Activated naive CD8-positive, alpha-beta T cell treated with anti-CD3 and anti-CD28 coated beads, Interleukin-2, amount 50 U/mL, for 24 hours (primary cell): Measurements from ENCODE around the gene PGAP1.

Experiments used
- ATAC-seq: fragments of 150-1000 bp; cut with Tn5 transposase; one replicate; pipeline ENCODE4 v1.10.0; 2021
- DNase-seq: peaks from one replicate; pipeline ENCODE4 v3.0.0; 2021
- H3K27ac Mint-ChIP-seq: one replicate; pipeline ENCODE4 v1.8.0; 2021; ENCODE audit warnings: mild to moderate bottlenecking, mixed read lengths
- H3K27me3 Mint-ChIP-seq: one replicate; pipeline ENCODE4 v1.8.0; 2021; ENCODE audit warnings: mixed read lengths
- H3K36me3 Mint-ChIP-seq: one replicate; pipeline ENCODE4 v1.8.0; 2021; ENCODE audit warnings: low read depth, mixed read lengths
- H3K4me1 Mint-ChIP-seq: one replicate; pipeline ENCODE4 v1.8.0; 2021; ENCODE audit warnings: mixed read lengths
- H3K4me3 Mint-ChIP-seq: one replicate; pipeline ENCODE4 v1.8.0; 2021; ENCODE audit warnings: mild to moderate bottlenecking, moderate library complexity, mixed read lengths
- H3K9me3 Mint-ChIP-seq: one replicate; pipeline ENCODE4 v1.8.0; 2021; ENCODE audit warnings: mixed read lengths

PGAP1 gene, protein sequence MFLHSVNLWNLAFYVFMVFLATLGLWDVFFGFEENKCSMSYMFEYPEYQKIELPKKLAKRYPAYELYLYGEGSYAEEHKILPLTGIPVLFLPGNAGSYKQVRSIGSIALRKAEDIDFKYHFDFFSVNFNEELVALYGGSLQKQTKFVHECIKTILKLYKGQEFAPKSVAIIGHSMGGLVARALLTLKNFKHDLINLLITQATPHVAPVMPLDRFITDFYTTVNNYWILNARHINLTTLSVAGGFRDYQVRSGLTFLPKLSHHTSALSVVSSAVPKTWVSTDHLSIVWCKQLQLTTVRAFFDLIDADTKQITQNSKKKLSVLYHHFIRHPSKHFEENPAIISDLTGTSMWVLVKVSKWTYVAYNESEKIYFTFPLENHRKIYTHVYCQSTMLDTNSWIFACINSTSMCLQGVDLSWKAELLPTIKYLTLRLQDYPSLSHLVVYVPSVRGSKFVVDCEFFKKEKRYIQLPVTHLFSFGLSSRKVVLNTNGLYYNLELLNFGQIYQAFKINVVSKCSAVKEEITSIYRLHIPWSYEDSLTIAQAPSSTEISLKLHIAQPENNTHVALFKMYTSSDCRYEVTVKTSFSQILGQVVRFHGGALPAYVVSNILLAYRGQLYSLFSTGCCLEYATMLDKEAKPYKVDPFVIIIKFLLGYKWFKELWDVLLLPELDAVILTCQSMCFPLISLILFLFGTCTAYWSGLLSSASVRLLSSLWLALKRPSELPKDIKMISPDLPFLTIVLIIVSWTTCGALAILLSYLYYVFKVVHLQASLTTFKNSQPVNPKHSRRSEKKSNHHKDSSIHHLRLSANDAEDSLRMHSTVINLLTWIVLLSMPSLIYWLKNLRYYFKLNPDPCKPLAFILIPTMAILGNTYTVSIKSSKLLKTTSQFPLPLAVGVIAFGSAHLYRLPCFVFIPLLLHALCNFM

DNA sequence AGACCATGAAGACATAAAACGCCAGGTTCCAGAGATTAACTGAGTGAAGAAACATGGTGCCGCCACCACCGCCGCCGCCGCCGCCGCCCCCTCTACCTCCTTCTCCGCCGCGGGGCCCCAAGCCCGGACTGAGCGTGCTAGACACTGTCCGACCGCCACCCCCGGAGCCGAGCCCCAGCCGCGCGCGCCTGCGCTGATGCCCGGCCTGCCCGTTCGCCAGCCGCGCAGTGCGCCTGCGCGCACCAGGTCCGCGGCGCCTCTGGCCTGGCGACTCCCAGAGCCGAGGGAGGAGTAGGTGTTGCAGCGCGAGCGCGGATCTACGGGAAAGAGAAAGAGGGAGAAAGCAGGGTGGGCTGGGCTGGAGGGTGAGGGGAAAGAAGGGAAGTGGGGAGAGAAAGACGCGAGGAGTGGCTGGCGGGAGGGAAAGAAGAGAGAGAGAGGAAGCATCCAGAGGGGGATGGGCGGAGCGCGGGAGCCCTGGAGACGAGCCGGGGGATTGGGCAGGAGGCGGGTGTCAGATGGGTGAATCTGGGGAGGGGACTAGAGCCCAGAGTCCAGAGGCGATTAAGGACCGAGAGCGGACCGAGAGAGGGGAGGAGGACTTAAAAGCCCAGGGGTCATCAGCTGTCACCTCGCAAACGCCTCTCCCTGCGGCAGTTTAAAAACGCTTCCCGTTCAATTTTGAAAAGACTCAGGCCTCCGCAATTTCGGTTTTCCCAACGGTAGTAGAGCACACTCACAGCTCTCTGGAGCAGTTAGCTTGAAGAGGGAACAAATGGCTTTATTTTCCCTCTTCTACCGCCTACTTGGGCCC, at the start of gene PGAP1:
PGAP1 (minus strand) TSS at position 146 of the 814 bp plus-strand sequence; CDS start at position 55, 91 bp downstream.
- Mint-ChIP-seq H3K4me1 (peaks cover 36% of the 10 kb centered on the region), H3K9me3 (no peaks in the 10 kb centered on the region), H3K27ac (peak within 1 kb of the TSS; percentile 97), H3K36me3 (peaks cover 3% of the 10 kb centered on the region), H3K4me3 (peak within 1 kb of the TSS; percentile 99), H3K27me3 (peaks cover 2% of the 10 kb centered on the region)
- ATAC-seq (peak; percentile 94), DNase-seq (peak; percentile 92)

DNA sequence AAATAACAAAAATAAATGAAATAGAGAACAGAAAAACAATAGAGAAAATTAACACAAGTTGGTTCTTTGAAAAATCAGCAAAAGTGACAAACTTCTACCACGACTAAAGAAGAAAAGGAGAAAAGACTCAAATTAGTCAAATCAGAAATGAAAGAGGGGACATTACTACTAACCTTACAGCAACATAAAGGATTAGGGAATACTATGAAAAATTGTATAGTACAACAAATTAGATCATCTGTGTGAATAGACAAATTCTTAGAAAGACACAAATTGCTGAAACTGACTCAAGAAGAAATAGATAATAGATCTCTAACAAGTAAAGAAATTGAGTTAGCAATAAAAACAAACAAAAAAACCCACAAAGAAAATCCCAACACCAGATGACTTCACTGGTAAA, 48.5 kb upstream of the PGAP1 start:
- H3K27ac Mint-ChIP-seq: no peak overlapping the region
- H3K36me3 Mint-ChIP-seq: no peaks in the 10 kb centered on the region
- ATAC-seq (no peak), DNase-seq (no peak)
- peaks cover 8% of the 10 kb centered on the region for H3K4me1 Mint-ChIP-seq
- H3K9me3 Mint-ChIP-seq: peaks cover 6% of the 10 kb centered on the region
- H3K4me3 Mint-ChIP-seq: no peak overlapping the region
- H3K27me3 Mint-ChIP-seq: no peaks in the 10 kb centered on the region

- Mint-ChIP-seq H3K4me3 (no peak overlapping the region), H3K36me3 (no peaks in the 10 kb centered on the region), H3K4me1 (peaks cover 6% of the 10 kb centered on the region), H3K9me3 (peaks cover 3% of the 10 kb centered on the region), H3K27me3 (no peaks in the 10 kb centered on the region), H3K27ac (no peak overlapping the region)
- DNase-seq: no peak
- ATAC-seq: peak; percentile 99
These were observed 45.2 kb upstream of the PGAP1 start for GRCh38 chr2:196971574-196972279.

- Mint-ChIP-seq H3K4me1 (peaks cover 5% of the 10 kb centered on the region), H3K27me3 (no peaks in the 10 kb centered on the region), H3K27ac (no peak overlapping the region), H3K9me3 (peaks cover 3% of the 10 kb centered on the region), H3K4me3 (no peak overlapping the region), H3K36me3 (no peaks in the 10 kb centered on the region)
- DNase-seq (no peak), ATAC-seq (no peak)
These were observed 43.6 kb upstream of the PGAP1 start for GRCh38 chr2:196970099-196970498.

GRCh38 chr2:196968516-196968915, 42.0 kb upstream of the PGAP1 start:
- ATAC-seq: no peak
- H3K27ac Mint-ChIP-seq: no peak overlapping the region

GRCh38 chr2:196967775-196968174, 41.3 kb upstream of the PGAP1 start:
- peaks cover 3% of the 10 kb centered on the region for H3K9me3 Mint-ChIP-seq
- no peak overlapping the region for H3K4me3 Mint-ChIP-seq
- no peak overlapping the region for H3K27ac Mint-ChIP-seq
- H3K36me3 Mint-ChIP-seq: no peaks in the 10 kb centered on the region
- H3K4me1 Mint-ChIP-seq: peaks cover 10% of the 10 kb centered on the region
- ATAC-seq (no peak), DNase-seq (no peak)
- no peaks in the 10 kb centered on the region for H3K27me3 Mint-ChIP-seq

More at GRCh38 chr2:196968516-196968915, 42.0 kb upstream of the PGAP1 start:
- no peak for DNase-seq
- Mint-ChIP-seq H3K9me3 (peaks cover 3% of the 10 kb centered on the region), H3K4me1 (peaks cover 5% of the 10 kb centered on the region), H3K36me3 (no peaks in the 10 kb centered on the region), H3K4me3 (no peak overlapping the region), H3K27me3 (no peaks in the 10 kb centered on the region)

GRCh38 chr2:196967116-196967515, 40.6 kb upstream of the PGAP1 start:
- H3K27me3 Mint-ChIP-seq: no peaks in the 10 kb centered on the region
- ATAC-seq: no peak
- H3K36me3 Mint-ChIP-seq: no peaks in the 10 kb centered on the region
- peaks cover 15% of the 10 kb centered on the region for H3K4me1 Mint-ChIP-seq
- H3K4me3 Mint-ChIP-seq: no peak overlapping the region
- no peak overlapping the region for H3K27ac Mint-ChIP-seq
- no peak for DNase-seq
- H3K9me3 Mint-ChIP-seq: peaks cover 3% of the 10 kb centered on the region

- no peak overlapping the region for H3K4me3 Mint-ChIP-seq
- H3K4me1 Mint-ChIP-seq: peaks cover 22% of the 10 kb centered on the region
- DNase-seq (no peak), ATAC-seq (no peak)
- no peaks in the 10 kb centered on the region for H3K27me3 Mint-ChIP-seq
- H3K9me3 Mint-ChIP-seq: peaks cover 3% of the 10 kb centered on the region
- H3K27ac Mint-ChIP-seq: no peak overlapping the region
- H3K36me3 Mint-ChIP-seq: no peaks in the 10 kb centered on the region
These were observed 39.6 kb upstream of the PGAP1 start for GRCh38 chr2:196966061-196966460.

- DNase-seq (no peak), ATAC-seq (no peak)
- no peak overlapping the region for H3K27ac Mint-ChIP-seq
- H3K4me3 Mint-ChIP-seq: no peak overlapping the region
- peaks cover 3% of the 10 kb centered on the region for H3K9me3 Mint-ChIP-seq
- no peaks in the 10 kb centered on the region for H3K36me3 Mint-ChIP-seq
- peaks cover 22% of the 10 kb centered on the region for H3K4me1 Mint-ChIP-seq
- H3K27me3 Mint-ChIP-seq: no peaks in the 10 kb centered on the region
These were observed 39.1 kb upstream of the PGAP1 start for GRCh38 chr2:196965651-196966050.

- H3K9me3 Mint-ChIP-seq: peaks cover 3% of the 10 kb centered on the region
- no peak overlapping the region for H3K4me3 Mint-ChIP-seq
- H3K36me3 Mint-ChIP-seq: no peaks in the 10 kb centered on the region
- no peak overlapping the region for H3K27ac Mint-ChIP-seq
- H3K27me3 Mint-ChIP-seq: no peaks in the 10 kb centered on the region
- no peak for ATAC-seq
- DNase-seq: no peak
- peaks cover 22% of the 10 kb centered on the region for H3K4me1 Mint-ChIP-seq
These were observed 37.5 kb upstream of the PGAP1 start for GRCh38 chr2:196963961-196964360.

- ATAC-seq (peak; percentile 62), DNase-seq (no peak)
- Mint-ChIP-seq H3K4me3 (no peak overlapping the region), H3K27me3 (no peaks in the 10 kb centered on the region), H3K9me3 (peaks cover 3% of the 10 kb centered on the region), H3K27ac (no peak overlapping the region), H3K4me1 (peaks cover 27% of the 10 kb centered on the region), H3K36me3 (peaks cover 4% of the 10 kb centered on the region)
These were observed 36.5 kb upstream of the PGAP1 start for GRCh38 chr2:196963043-196963442.

DNA sequence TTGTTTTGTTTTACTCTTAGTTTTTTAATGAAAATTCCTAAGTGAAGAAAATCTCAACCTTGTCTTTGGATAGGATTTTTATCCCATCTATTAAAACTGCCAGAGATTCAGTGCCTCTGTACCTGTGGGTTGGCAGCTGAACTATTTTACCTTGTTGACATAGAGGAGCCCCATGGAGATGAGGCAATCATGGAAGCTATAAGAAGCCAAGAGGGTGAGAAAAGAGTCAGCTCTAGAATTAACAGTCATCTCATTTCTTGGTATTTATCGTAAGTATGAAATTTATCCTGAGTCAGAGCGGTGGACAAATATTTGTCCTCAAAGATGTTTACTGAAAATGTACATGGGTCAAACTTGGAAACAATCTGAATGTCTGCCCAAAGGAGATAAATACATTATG, 35.8 kb upstream of the PGAP1 start:
- Mint-ChIP-seq H3K4me1 (peaks cover 27% of the 10 kb centered on the region), H3K36me3 (peaks cover 4% of the 10 kb centered on the region), H3K9me3 (no peaks in the 10 kb centered on the region), H3K4me3 (no peak overlapping the region), H3K27ac (peak overlapping the region; percentile 67), H3K27me3 (no peaks in the 10 kb centered on the region)
- ATAC-seq (peak; percentile 30), DNase-seq (no peak)

- H3K4me3 Mint-ChIP-seq: no peak overlapping the region
- H3K36me3 Mint-ChIP-seq: peaks cover 4% of the 10 kb centered on the region
- ATAC-seq: peak; percentile 92
- H3K9me3 Mint-ChIP-seq: no peaks in the 10 kb centered on the region
- DNase-seq: no peak
- H3K27me3 Mint-ChIP-seq: no peaks in the 10 kb centered on the region
- H3K4me1 Mint-ChIP-seq: peaks cover 27% of the 10 kb centered on the region
- H3K27ac Mint-ChIP-seq: peak overlapping the region; percentile 67
These were observed 35.4 kb upstream of the PGAP1 start for GRCh38 chr2:196961889-196962288.
